Stimulated activated naive CD4-positive, alpha-beta T cell treated with Interleukin-2 at 50 U/mL for 16 hours (primary cell): ENCODE data around the gene KCNE5.
"Not testable (repeated sequence)": the region's sequence is repeated elsewhere in the genome, so short reads cannot be mapped to it uniquely, and the experiment has no call there.

Experiments used
- DNase-seq: peaks from one replicate; lab custom pipeline; 2025; lab: John Stamatoyannopoulos, UW

KCNE5 gene

GRCh38 chrX:109624641-109625616 is at the start of gene KCNE5:
TSS of gene KCNE5 (minus strand) at chrX:109625172. CDS start at chrX:109625020, 152 bp downstream.
- no peak for DNase-seq

GRCh38 chrX:109672239-109672638 is 47.3 kb upstream of the KCNE5 start:
- no peak for DNase-seq

- DNase-seq = not testable (repeated sequence)
These were observed 46.2 kb upstream of the KCNE5 start for GRCh38 chrX:109671170-109671569.

- no peak for DNase-seq
These were observed 43.0 kb upstream of the KCNE5 start for GRCh38 chrX:109667986-109668385.

GRCh38 chrX:109660435-109661143 is 35.6 kb upstream of the KCNE5 start:
- DNase-seq = no peak

GRCh38 chrX:109658391-109658790 is 33.4 kb upstream of the KCNE5 start:
- DNase-seq = no peak

- not testable (repeated sequence) for DNase-seq
These were observed 32.4 kb upstream of the KCNE5 start for GRCh38 chrX:109657364-109657763.

- DNase-seq = no peak
These were observed 31.8 kb upstream of the KCNE5 start for GRCh38 chrX:109656774-109657173.

GRCh38 chrX:109655502-109656201 is 30.7 kb upstream of the KCNE5 start:
- no peak for DNase-seq

GRCh38 chrX:109654516-109655109 is 29.6 kb upstream of the KCNE5 start:
- DNase-seq = no peak

- not testable (repeated sequence) for DNase-seq
These were observed 19.7 kb upstream of the KCNE5 start for GRCh38 chrX:109644671-109645070.

- no peak for DNase-seq
These were observed 18.7 kb upstream of the KCNE5 start for GRCh38 chrX:109643687-109644086.

- DNase-seq = no peak
These were observed 13.2 kb upstream of the KCNE5 start for GRCh38 chrX:109638158-109638557.

GRCh38 chrX:109637477-109637876 is 12.5 kb upstream of the KCNE5 start:
- not testable (repeated sequence) for DNase-seq

GRCh38 chrX:109635146-109635545 is 10.2 kb upstream of the KCNE5 start:
- no peak for DNase-seq

GRCh38 chrX:109632906-109633504 is 8.0 kb upstream of the KCNE5 start:
- DNase-seq = no peak

GRCh38 chrX:109629310-109629709 is 4.3 kb upstream of the KCNE5 start:
- no peak for DNase-seq

GRCh38 chrX:109626637-109627036 is 1.7 kb upstream of the KCNE5 start:
- DNase-seq = no peak

GRCh38 chrX:109623997-109624396 is 975 bp downstream of the KCNE5 start:
- no peak for DNase-seq

- DNase-seq = no peak
These were observed 2.7 kb downstream of the KCNE5 start for GRCh38 chrX:109622270-109622669.

GRCh38 chrX:109619771-109620170 is 5.2 kb downstream of the KCNE5 start:
- DNase-seq = no peak

- no peak for DNase-seq
These were observed 10.0 kb downstream of the KCNE5 start for GRCh38 chrX:109614951-109615350.
